ENCODE results near the gene TRAPPC10. TPM values are rescaled to one million over a fixed set of nuclear protein-coding genes. Genes with fewer than 3 reads are reported as not detected.

The TRAPPC10 gene
- total and polyA plus RNA-seq, 2 donors (not counting 1 experiment from before 2014, with no cell fraction given): 15.4 to 22.0 TPM

GRCh38 chr21:43983390-43983789 lies 28.7 kb upstream of the TRAPPC10 start:
- DNase-seq (ENCODE audit: low read depth in 2 of 2): no peak
- no peaks in the 10 kb centered on the region for H4K20me1 ChIP-seq (ENCODE audit: control insufficient read depth, extremely low read depth, insufficient read depth, low read length)

DNA sequence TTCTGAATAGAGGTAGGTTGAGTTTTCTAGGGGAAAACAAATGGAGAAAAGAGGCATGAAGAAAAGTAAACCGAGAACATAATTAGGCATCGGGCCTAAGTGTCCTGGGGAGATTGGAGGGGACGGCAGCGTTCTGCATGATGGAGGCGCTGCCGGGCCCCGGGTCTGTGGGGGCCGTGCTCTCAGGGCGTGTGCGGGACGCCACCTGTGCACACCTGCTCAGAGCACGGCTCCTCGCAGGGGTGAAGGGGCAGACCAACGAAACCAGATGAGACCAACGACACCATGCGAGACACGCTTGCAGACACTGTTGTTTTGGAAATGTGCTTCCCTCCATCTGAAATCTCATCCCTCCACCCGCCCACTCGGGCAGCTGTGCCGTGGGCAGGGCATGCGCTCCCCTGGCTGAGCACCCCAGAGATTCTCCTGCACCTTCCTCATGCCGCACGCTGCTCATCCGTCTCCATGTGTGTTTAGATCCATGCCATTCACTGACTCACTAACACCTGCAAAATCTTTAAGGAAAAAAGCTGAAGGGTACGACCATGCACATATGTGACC lies 28.2 kb upstream of the TRAPPC10 start:
- DNase-seq (ENCODE audit: low read depth in 2 of 2): no peak
- no peaks in the 10 kb centered on the region for H3K27me3 ChIP-seq (ENCODE audit: control insufficient read depth, insufficient read depth, low read length)
- TF ChIP-seq, protein P1, sequence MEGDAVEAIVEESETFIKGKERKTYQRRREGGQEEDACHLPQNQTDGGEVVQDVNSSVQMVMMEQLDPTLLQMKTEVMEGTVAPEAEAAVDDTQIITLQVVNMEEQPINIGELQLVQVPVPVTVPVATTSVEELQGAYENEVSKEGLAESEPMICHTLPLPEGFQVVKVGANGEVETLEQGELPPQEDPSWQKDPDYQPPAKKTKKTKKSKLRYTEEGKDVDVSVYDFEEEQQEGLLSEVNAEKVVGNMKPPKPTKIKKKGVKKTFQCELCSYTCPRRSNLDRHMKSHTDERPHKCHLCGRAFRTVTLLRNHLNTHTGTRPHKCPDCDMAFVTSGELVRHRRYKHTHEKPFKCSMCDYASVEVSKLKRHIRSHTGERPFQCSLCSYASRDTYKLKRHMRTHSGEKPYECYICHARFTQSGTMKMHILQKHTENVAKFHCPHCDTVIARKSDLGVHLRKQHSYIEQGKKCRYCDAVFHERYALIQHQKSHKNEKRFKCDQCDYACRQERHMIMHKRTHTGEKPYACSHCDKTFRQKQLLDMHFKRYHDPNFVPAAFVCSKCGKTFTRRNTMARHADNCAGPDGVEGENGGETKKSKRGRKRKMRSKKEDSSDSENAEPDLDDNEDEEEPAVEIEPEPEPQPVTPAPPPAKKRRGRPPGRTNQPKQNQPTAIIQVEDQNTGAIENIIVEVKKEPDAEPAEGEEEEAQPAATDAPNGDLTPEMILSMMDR (conservative IDR thresholded peaks at IDR 0.05 in 1 of 2, IDR thresholded peaks at IDR 0.05 in 1 of 2; ENCODE audit: low read depth in 1 of 2, low read length in 2 of 2): no peak
- no peak for TF ChIP-seq EZH2 (IDR thresholded peaks at IDR 0.05; ENCODE audit: low read length, missing control alignments)

More at GRCh38 chr21:43983390-43983789, 28.7 kb upstream of the TRAPPC10 start:
- no peak overlapping the region for H3K4me2 ChIP-seq (ENCODE audit: extremely low read depth, insufficient read depth, low read length)
- no peak overlapping the region for H2AFZ ChIP-seq (ENCODE audit: low read length)
- no peaks in the 10 kb centered on the region for H3K4me1 ChIP-seq (ENCODE audit: control insufficient read depth, extremely low read depth, insufficient read depth, low read length)
- H3K79me2 ChIP-seq (ENCODE audit: control insufficient read depth, insufficient read depth, low read length): no peaks in the 10 kb centered on the region
- no peak overlapping the region for H3K9ac ChIP-seq (ENCODE audit: insufficient read depth, low read length)
- H3K27ac ChIP-seq (ENCODE audit: insufficient read depth, low read length): no peak overlapping the region
- no peak overlapping the region for H3K4me3 ChIP-seq (replicated peaks in 1 of 4; ENCODE audit: control extremely low read depth in 1 of 4, insufficient read depth in 1 of 4, low read depth in 3 of 4, low read length in 4 of 4)
- H3K27me3 ChIP-seq (ENCODE audit: control insufficient read depth, insufficient read depth, low read length): no peaks in the 10 kb centered on the region
- TF ChIP-seq, protein P1 (conservative IDR thresholded peaks at IDR 0.05 in 1 of 2, IDR thresholded peaks at IDR 0.05 in 1 of 2; ENCODE audit: low read depth in 1 of 2, low read length in 2 of 2): no peak
- TF ChIP-seq EZH2 (IDR thresholded peaks at IDR 0.05; ENCODE audit: low read length, missing control alignments): no peak
- H3K9me3 ChIP-seq (ENCODE audit: control insufficient read depth, insufficient read depth, low read depth, low read length): no peaks in the 10 kb centered on the region
- H3K36me3 ChIP-seq (ENCODE audit: control insufficient read depth, insufficient read depth, low read length): no peaks in the 10 kb centered on the region

DNA sequence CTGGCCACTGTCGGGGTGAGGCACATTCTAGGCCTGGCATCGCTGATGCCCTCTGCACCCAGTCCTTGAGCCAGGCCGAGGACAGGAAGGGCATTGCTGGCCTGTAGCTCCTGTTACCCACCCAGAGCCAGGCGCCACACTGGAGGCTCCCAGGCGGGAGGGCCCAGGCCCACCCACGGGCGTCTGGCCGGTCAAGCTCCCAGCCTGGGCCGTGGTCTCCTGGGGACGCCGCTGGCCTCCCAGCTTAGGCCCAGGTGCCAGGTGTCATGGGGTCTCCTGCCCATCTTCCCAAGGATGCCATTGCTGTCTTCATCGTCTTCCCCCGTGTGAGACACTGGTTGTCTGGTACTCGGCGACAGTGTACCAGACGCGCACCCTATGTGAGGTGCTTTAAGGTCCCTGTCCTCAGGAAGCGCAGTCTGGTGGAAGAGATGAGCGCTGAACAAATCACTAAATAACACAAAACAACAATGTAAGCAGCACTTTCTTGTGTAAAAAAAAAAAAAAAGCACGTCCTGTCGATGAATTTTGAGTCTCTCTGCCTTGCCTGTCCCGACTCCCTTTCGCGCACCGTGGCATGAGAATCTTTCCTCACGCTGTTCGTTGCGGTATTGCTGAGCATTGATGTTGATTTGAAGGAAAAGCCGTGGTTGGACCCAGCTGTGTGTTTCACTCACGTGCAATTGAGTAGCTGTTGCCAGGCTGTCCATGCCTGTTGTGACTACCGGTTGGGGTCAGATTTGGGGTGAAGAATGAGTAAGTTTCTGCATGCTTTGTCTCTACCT lies 27.0 kb upstream of the TRAPPC10 start:
- Histone ChIP-seq H3K79me2 (ENCODE audit: control insufficient read depth, insufficient read depth, low read length) (no peaks in the 10 kb centered on the region), H3K4me2 (ENCODE audit: extremely low read depth, insufficient read depth, low read length) (no peak overlapping the region), H3K4me3 (replicated peaks in 1 of 4; ENCODE audit: control extremely low read depth in 1 of 4, insufficient read depth in 1 of 4, low read depth in 3 of 4, low read length in 4 of 4) (no peak overlapping the region), H3K9me3 (ENCODE audit: control insufficient read depth, insufficient read depth, low read depth, low read length) (no peaks in the 10 kb centered on the region), H2AFZ (ENCODE audit: low read length) (no peak overlapping the region), H3K27me3 (ENCODE audit: control insufficient read depth, insufficient read depth, low read length) (no peaks in the 10 kb centered on the region), H3K27ac (ENCODE audit: insufficient read depth, low read length) (no peak overlapping the region), H3K4me1 (ENCODE audit: control insufficient read depth, extremely low read depth, insufficient read depth, low read length) (no peaks in the 10 kb centered on the region), H3K9ac (ENCODE audit: insufficient read depth, low read length) (no peak overlapping the region), H3K36me3 (ENCODE audit: control insufficient read depth, insufficient read depth, low read length) (no peaks in the 10 kb centered on the region), H4K20me1 (ENCODE audit: control insufficient read depth, extremely low read depth, insufficient read depth, low read length) (no peaks in the 10 kb centered on the region)
- peak; percentile 8 to 11 for DNase-seq (ENCODE audit: low read depth in 2 of 2)
- TF ChIP-seq, protein P1 (conservative IDR thresholded peaks at IDR 0.05 in 1 of 2, IDR thresholded peaks at IDR 0.05 in 1 of 2; ENCODE audit: low read depth in 1 of 2, low read length in 2 of 2): no peak
- TF ChIP-seq EZH2 (IDR thresholded peaks at IDR 0.05; ENCODE audit: low read length, missing control alignments): no peak

More for the DNA sequence above, 28.2 kb upstream of the TRAPPC10 start:
- Histone ChIP-seq H3K36me3 (ENCODE audit: control insufficient read depth, insufficient read depth, low read length) (no peaks in the 10 kb centered on the region), H3K4me1 (ENCODE audit: control insufficient read depth, extremely low read depth, insufficient read depth, low read length) (no peaks in the 10 kb centered on the region), H3K4me3 (replicated peaks in 1 of 4; ENCODE audit: control extremely low read depth in 1 of 4, insufficient read depth in 1 of 4, low read depth in 3 of 4, low read length in 4 of 4) (no peak overlapping the region), H3K27ac (ENCODE audit: insufficient read depth, low read length) (no peak overlapping the region), H3K9me3 (ENCODE audit: control insufficient read depth, insufficient read depth, low read depth, low read length) (no peaks in the 10 kb centered on the region), H2AFZ (ENCODE audit: low read length) (no peak overlapping the region), H3K79me2 (ENCODE audit: control insufficient read depth, insufficient read depth, low read length) (no peaks in the 10 kb centered on the region), H3K4me2 (ENCODE audit: extremely low read depth, insufficient read depth, low read length) (no peak overlapping the region), H3K9ac (ENCODE audit: insufficient read depth, low read length) (no peak overlapping the region), H4K20me1 (ENCODE audit: control insufficient read depth, extremely low read depth, insufficient read depth, low read length) (no peaks in the 10 kb centered on the region)

Measured in fibroblast of lung (primary cell).